GM10248 (cell line): ENCODE measurements around the gene TAS2R1.

Experiments used
- CTCF ChIA-PET: fragments of 300-600 bp; sonication (Branson Sonifier 250); formaldehyde crosslinking; extraction: SDS; loops from one replicate; lab custom pipeline; 2021; ENCODE audit warnings: antibody characterized with exemption; lab: Yijun Ruan, JAX
- POLR2A ChIA-PET: fragments of 350-650 bp; sonication (Branson Sonifier 250); formaldehyde crosslinking; extraction: SDS; loops from one replicate; lab custom pipeline; 2020; ENCODE audit warnings: antibody characterized with exemption; lab: Yijun Ruan, JAX
- DNase-seq: peaks from one replicate; pipeline ENCODE4 v3.0.0; 2012; ENCODE audit errors: extremely low spot score
- TF ChIP-seq, protein P1 (sequence below): IDR thresholded peaks from 2 replicates; pipeline ENCODE4 v1.5.1; 2012; ENCODE audit warnings: mild to moderate bottlenecking, low read depth; ENCODE audit errors: extremely low read depth, missing control alignments, control extremely low read depth

Gene TAS2R1

DNA sequence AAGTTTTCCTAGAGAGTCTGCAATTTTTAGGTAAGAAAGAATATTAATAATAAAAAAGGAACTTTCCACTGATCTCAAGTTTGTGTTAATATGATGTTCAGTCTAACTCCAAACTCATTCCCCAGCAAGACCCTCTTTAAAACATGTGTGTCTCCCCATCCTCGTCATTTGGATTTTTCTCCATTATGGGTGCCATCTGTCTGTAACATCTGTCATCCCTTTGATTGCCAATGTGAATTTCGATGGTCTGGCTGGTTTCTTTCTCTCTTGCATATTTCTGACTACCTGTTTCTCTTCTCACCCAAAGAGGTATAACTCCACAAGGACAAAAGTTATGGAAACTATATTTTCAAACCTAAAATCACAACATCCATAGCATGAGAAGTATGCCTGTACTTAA, 4.4 kb downstream of the TAS2R1 start:
- TF ChIP-seq, protein P1, sequence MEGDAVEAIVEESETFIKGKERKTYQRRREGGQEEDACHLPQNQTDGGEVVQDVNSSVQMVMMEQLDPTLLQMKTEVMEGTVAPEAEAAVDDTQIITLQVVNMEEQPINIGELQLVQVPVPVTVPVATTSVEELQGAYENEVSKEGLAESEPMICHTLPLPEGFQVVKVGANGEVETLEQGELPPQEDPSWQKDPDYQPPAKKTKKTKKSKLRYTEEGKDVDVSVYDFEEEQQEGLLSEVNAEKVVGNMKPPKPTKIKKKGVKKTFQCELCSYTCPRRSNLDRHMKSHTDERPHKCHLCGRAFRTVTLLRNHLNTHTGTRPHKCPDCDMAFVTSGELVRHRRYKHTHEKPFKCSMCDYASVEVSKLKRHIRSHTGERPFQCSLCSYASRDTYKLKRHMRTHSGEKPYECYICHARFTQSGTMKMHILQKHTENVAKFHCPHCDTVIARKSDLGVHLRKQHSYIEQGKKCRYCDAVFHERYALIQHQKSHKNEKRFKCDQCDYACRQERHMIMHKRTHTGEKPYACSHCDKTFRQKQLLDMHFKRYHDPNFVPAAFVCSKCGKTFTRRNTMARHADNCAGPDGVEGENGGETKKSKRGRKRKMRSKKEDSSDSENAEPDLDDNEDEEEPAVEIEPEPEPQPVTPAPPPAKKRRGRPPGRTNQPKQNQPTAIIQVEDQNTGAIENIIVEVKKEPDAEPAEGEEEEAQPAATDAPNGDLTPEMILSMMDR = no peak
- CTCF ChIA-PET = no interaction called here
- POLR2A ChIA-PET = no interaction called here

DNA sequence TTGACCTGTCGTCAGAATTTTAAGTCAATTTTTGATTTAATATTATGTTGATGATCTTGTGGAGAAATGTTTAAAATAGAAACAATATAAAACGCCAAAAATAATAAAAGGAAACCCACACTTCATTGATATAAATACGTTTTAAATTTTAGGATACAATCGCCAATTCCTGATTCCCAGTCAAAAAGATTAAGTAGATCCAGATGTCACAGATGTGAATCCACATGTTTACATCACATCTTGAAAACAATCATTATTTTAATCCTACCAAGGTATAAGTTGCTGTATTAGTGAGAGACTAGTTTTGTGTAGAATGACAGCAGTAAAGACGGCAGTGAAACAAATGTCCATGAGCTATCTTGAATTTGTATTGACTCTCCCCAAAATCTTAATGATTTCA, 4.9 kb downstream of the TAS2R1 start:
- no peak for DNase-seq
- TF ChIP-seq, protein P1 = no peak
- ChIA-PET POLR2A (no interaction called here), CTCF (no interaction called here)

More for the DNA sequence above, 4.4 kb downstream of the TAS2R1 start:
- DNase-seq = no peak

DNA sequence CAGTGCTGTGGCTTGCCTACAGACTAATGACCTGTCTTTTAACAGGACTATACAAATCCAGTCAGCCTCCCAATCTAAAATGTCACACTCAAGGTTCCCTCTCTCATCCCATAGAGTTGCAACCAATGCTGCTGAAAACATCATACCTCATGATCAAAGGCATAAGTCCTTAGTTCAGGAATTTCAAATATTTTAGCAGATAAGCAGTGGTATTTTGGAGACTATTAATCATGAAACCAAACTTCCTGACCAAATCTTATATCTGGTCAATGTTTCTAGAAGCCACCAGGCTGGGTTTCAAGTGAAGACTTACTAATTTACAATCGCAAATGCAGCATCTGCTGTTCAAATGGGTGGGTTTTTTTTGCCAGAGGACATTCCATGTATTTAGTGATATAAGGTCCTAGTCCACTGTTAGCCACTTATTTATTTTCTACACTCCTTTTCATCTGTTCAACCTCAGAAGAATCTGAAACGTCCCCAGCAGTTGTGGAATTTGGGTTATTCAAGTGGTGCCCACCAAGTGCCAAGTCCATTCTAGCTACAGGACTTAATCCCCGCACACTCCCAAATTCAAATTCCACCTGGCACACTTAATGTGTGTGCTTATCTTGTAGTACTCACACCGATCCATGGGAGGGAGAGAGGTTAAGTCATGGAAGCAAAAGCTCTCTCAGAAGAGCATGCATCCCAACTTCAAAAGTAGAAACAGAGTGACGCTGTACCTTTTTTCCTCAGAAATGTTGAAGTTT, 5.8 kb downstream of the TAS2R1 start:
- CTCF ChIA-PET = interaction anchor here (0.8 to 1.1 kb wide), 2 partner anchors 14 to 16 kb away, joined by 3 read pairs; no protein-coding TSS in a partner anchor
- POLR2A ChIA-PET = no interaction called here
- TF ChIP-seq, protein P1 = no peak
- DNase-seq = no peak

DNA sequence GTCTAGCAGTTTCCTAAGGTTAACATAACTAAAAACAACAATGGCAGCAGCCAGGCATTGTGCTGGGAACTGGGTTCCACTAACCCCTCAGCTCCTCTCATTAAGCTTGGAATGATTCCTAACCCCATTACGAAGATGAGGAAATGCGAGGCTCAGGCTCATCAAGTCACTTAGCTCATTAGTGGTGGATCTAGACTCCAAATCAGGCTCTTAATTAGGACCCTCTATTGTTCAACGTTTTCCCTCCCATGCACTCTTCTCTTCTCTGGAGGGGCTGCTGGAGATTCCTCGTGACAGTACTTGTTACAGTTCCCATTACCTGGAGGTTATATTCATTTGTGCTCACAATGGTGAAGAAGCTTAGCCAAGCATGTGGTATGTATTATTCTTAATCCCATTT, 6.5 kb downstream of the TAS2R1 start:
- ChIA-PET POLR2A (no interaction called here), CTCF (interaction anchor here (0.8 to 1.1 kb wide), 2 partner anchors 13 to 16 kb away, joined by 3 read pairs; no protein-coding TSS in a partner anchor)
- DNase-seq = no peak
- TF ChIP-seq, protein P1 = no peak

DNA sequence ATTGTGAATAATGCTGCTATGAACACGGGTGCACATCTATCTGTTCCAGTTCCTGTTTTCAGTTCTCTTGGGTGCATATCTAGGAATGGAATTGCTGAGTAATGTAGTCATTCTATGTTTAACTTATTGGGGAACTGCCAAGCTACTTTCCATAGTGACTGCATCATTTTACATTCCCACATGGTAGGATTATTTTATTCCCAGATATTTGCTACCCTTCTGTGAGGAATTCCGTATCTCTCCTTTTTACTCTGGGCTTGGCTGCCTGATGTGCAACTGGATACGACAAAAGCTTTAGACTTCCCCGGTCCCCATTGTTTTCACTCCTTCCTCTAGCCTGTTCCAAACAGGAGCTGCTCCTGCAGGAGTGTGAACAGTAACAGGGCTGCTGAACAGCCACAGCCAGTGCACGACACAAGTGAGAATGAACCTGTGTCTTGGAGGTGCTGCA, 7.2 kb downstream of the TAS2R1 start:
- POLR2A ChIA-PET = no interaction called here
- CTCF ChIA-PET = no interaction called here
- DNase-seq = no peak
- TF ChIP-seq, protein P1 = no peak

DNA sequence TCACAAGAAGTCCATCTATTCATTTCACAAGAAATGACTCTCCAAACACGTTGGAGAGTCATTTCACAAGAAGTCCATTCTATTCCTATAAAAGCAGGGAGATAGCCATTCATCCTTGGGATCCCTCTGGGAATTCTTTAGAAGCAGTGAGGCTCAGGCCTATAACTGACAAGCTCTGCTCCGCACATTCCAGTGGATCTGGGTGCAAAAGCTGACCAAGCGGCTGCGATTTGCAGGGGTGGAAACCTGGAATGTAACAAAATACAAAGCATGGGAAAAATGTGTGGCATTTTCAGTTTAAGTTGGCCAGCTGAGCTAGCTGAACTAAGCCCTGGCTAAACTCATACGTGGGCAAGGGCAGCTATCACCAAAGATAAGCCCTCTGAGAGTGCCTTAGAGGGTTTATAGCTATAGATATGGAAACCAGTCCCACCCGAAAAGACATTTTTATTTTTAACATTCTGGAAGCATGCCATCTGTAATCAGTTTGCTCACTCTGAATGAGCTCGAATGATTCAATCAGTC, 8.7 kb downstream of the TAS2R1 start:
- POLR2A ChIA-PET = no interaction called here
- DNase-seq = no peak
- TF ChIP-seq, protein P1 = no peak
- CTCF ChIA-PET = interaction anchor here (1.4 kb wide), 1 partner anchor 12 kb away, joined by 3 read pairs; no protein-coding TSS in a partner anchor
